GM06990 (cell line): Measurements from ENCODE around the gene HPCA.

Experiments used
- DNase-seq: peaks from one replicate; pipeline ENCODE4 v3.0.0-alpha.2; 2011; ENCODE audit not compliant: insufficient read length; ENCODE audit errors: extremely low read depth
- H3K27me3 ChIP-seq: replicated peaks from 2 replicates; pipeline ENCODE4 v1.6.0; 2011; ENCODE audit warnings: low read length; ENCODE audit not compliant: control insufficient read depth, insufficient read depth
- H3K36me3 ChIP-seq: 2 replicates; pipeline ENCODE4 v1.5.1; 2011; ENCODE audit warnings: low read length; ENCODE audit not compliant: control insufficient read depth, insufficient read depth
- H3K4me3 ChIP-seq: replicated peaks from 2 replicates; pipeline ENCODE4 v1.5.1; 2011; ENCODE audit warnings: low read depth, mild to moderate bottlenecking, control low read depth, low read length
- CTCF ChIP-seq: IDR thresholded peaks from 2 replicates; pipeline ENCODE4 v1.5.1; 2011; ENCODE audit warnings: low read length, control low read depth, mild to moderate bottlenecking, inconsistent platforms; ENCODE audit not compliant: insufficient read depth, poor library complexity, severe bottlenecking

Gene HPCA

GRCh38 chr1:32939655-32940371, 53.5 kb downstream of the HPCA start:
- DNase-seq, result no peak
- no peak overlapping the region for H3K4me3 ChIP-seq
- TF ChIP-seq CTCF, result no peak
- H3K27me3 ChIP-seq, result no peaks in the 10 kb centered on the region
- peaks cover 18% of the 10 kb centered on the region for H3K36me3 ChIP-seq

- no peak for TF ChIP-seq CTCF
- DNase-seq, result no peak
- peaks cover 12% of the 10 kb centered on the region for H3K36me3 ChIP-seq
- H3K27me3 ChIP-seq, result no peaks in the 10 kb centered on the region
- no peak overlapping the region for H3K4me3 ChIP-seq
Measured at GRCh38 chr1:32944180-32944579, 57.9 kb downstream of the HPCA start.
